WTC11 (cell line): ENCODE results near the gene PNPO. TPM values are rescaled to one million over a fixed set of nuclear protein-coding genes. Genes with fewer than 3 reads are reported as not detected.
"Not testable (repeated sequence)": the region's sequence is repeated elsewhere in the genome, so short reads cannot be mapped to it uniquely, and the experiment has no call there.

Experiments used
- ATAC-seq: fragments of 200-7000 bp; cut with Tn5 transposase; 2 replicates; pipeline ENCODE4 v1.10.0; 2021; ENCODE audit warnings: mild to moderate bottlenecking, moderate library complexity
- CTCF ChIA-PET: fragments of 300-600 bp; sonication (Branson Sonifier 250); formaldehyde crosslinking; loops from one replicate; lab custom pipeline; 2021; ENCODE audit warnings: antibody characterized with exemption; lab: Charles Lee
- POLR2A ChIA-PET: fragments of 350-600 bp; sonication (Branson Sonifier 250); formaldehyde crosslinking; loops from one replicate; lab custom pipeline; 2021; ENCODE audit warnings: antibody characterized with exemption; lab: Charles Lee
- DNase-seq: peaks from one replicate; pipeline ENCODE4 v3.0.0; 2021; ENCODE audit warnings: low spot score
- H3K27ac Mint-ChIP-seq: 2 replicates; pipeline ENCODE4 v1.8.0; 2021; ENCODE audit warnings: mixed read lengths
- H3K27me3 Mint-ChIP-seq: 2 replicates; pipeline ENCODE4 v1.8.0; 2021; ENCODE audit warnings: low read depth, mild to moderate bottlenecking, moderate library complexity, mixed read lengths
- H3K36me3 Mint-ChIP-seq: 2 replicates; pipeline ENCODE4 v1.8.0; 2021; ENCODE audit warnings: mixed read lengths
- H3K4me1 Mint-ChIP-seq: 2 replicates; pipeline ENCODE4 v1.8.0; 2022; ENCODE audit warnings: mixed read lengths
- H3K4me3 Mint-ChIP-seq: 2 replicates; pipeline ENCODE4 v1.8.0; 2021; ENCODE audit warnings: mild to moderate bottlenecking, moderate library complexity, mixed read lengths
- H3K9me3 Mint-ChIP-seq: 2 replicates; pipeline ENCODE4 v1.8.0; 2021; ENCODE audit warnings: mixed read lengths
- ESRRA ChIP-seq: sonication (generic); formaldehyde crosslinking; IDR thresholded peaks from 2 replicates; pipeline ENCODE4 v1.8.1; 2022; ENCODE audit warnings: mild to moderate bottlenecking, missing genetic modification reagents, borderline replicate concordance
- FOXP1 ChIP-seq: sonication (generic); formaldehyde crosslinking; IDR thresholded peaks from 2 replicates; pipeline ENCODE4 v1.8.0; 2022; ENCODE audit warnings: missing genetic modification reagents, mild to moderate bottlenecking, moderate library complexity, borderline replicate concordance
- GABPB1 ChIP-seq: sonication (generic); formaldehyde crosslinking; IDR thresholded peaks from 2 replicates; pipeline ENCODE4 v1.8.1; 2023; ENCODE audit warnings: mild to moderate bottlenecking, missing genetic modification reagents
- JUN ChIP-seq: sonication (generic); formaldehyde crosslinking; IDR thresholded peaks from 2 replicates; pipeline ENCODE4 v1.8.0; 2023; ENCODE audit warnings: mild to moderate bottlenecking, missing genetic modification reagents
- KAT7 ChIP-seq: sonication (generic); formaldehyde crosslinking; IDR thresholded peaks from 2 replicates; pipeline ENCODE4 v1.8.1; 2023; ENCODE audit warnings: missing genetic modification reagents, mild to moderate bottlenecking, borderline replicate concordance
- NR1H2 ChIP-seq: sonication (generic); formaldehyde crosslinking; IDR thresholded peaks from 2 replicates; pipeline ENCODE4 v1.9.0; 2021; ENCODE audit warnings: mild to moderate bottlenecking, moderate library complexity, missing genetic modification reagents
- RELA ChIP-seq: sonication (generic); formaldehyde crosslinking; IDR thresholded peaks from 2 replicates; pipeline ENCODE4 v1.8.1; 2022; ENCODE audit warnings: missing genetic modification reagents, mild to moderate bottlenecking, borderline replicate concordance
- SMAD4 ChIP-seq: sonication (generic); formaldehyde crosslinking; IDR thresholded peaks from 2 replicates; pipeline ENCODE4 v1.8.0; 2022; ENCODE audit warnings: mild to moderate bottlenecking, missing genetic modification reagents
- SOX15 ChIP-seq: fragments of 250-450 bp; sonication (Bioruptor Pico); IDR thresholded peaks from 2 replicates; pipeline ENCODE4 v1.9.0; 2021; ENCODE audit warnings: mild to moderate bottlenecking
- ZNF138 ChIP-seq: sonication (generic); formaldehyde crosslinking; conservative IDR thresholded peaks from 2 replicates; pipeline ENCODE4 v1.8.1; 2022; ENCODE audit warnings: mild to moderate bottlenecking, moderate library complexity, missing genetic modification reagents
- ZNF423 ChIP-seq: fragments of 250-450 bp; sonication (Bioruptor Pico); IDR thresholded peaks from 2 replicates; pipeline ENCODE4 v2.1.2; 2022; ENCODE audit warnings: mild to moderate bottlenecking, moderate library complexity
- total RNA-seq: library from RNA; stranded (reverse); gene quantifications from 3 replicates; pipeline ENCODE4 v1.2.3, GENCODE V29; 2021
- TF ChIP-seq, protein P1 (sequence below): sonication (generic); formaldehyde crosslinking; IDR thresholded peaks from 2 replicates; pipeline ENCODE4 v1.8.1; 2023; ENCODE audit warnings: mild to moderate bottlenecking, missing genetic modification reagents, moderate library complexity
- TF ChIP-seq, protein P2 (sequence below): fragments of 250-450 bp; sonication (Bioruptor Pico); IDR thresholded peaks from 2 replicates; pipeline ENCODE4 v1.9.0; 2021; ENCODE audit warnings: mild to moderate bottlenecking
- TF ChIP-seq, protein P3 (sequence below): sonication (generic); formaldehyde crosslinking; IDR thresholded peaks from 2 replicates; pipeline ENCODE4 v1.8.1; 2022; ENCODE audit warnings: mild to moderate bottlenecking, moderate library complexity, missing genetic modification reagents
- TF ChIP-seq, protein P4 (sequence below): sonication (generic); formaldehyde crosslinking; IDR thresholded peaks from 2 replicates; pipeline ENCODE4 v1.8.0; 2023; ENCODE audit warnings: missing genetic modification reagents
- TF ChIP-seq, protein P5 (sequence below): fragments of 250-450 bp; sonication (Bioruptor Pico); IDR thresholded peaks from 2 replicates; pipeline ENCODE4 v1.9.0; 2021; ENCODE audit warnings: moderate library complexity, mild to moderate bottlenecking, inconsistent platforms, borderline replicate concordance
- TF ChIP-seq, protein P6 (sequence below): sonication (generic); formaldehyde crosslinking; conservative IDR thresholded peaks from 2 replicates; pipeline ENCODE4 v1.8.1; 2023; ENCODE audit warnings: mild to moderate bottlenecking, low read depth, missing genetic modification reagents, moderate library complexity
- TF ChIP-seq, protein P7 (sequence below): sonication (generic); formaldehyde crosslinking; IDR thresholded peaks from 2 replicates; pipeline ENCODE4 v1.8.1; 2023; ENCODE audit warnings: mild to moderate bottlenecking, moderate library complexity, missing genetic modification reagents

PNPO gene
- total RNA-seq, 1 experiment from 2014 or later: 12.2 TPM

DNA sequence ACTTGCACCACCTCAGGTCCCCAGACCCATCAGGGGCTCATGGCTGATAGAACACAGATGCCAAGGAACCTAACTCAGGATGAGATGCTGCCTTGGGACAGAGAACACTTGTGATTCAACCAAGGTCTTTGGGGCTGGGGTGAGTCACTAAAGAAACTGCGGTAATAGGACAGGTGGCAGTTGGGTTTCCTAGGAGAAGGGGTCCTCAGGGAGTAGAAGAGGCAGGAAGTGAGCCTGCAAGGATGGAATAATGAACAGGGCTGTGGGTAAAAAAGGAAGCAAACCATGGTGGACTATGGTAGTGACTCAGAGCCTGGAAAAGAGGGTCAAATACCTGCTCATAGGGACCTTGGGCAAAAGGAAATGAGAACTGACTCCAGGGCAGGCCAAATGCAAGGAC lies 6.5 kb upstream of the PNPO start:
- CTCF ChIA-PET: interaction anchor here (1.0 kb wide), 1 partner anchor 12 kb away, joined by 3 read pairs; no protein-coding TSS in a partner anchor
- no peak overlapping the region for H3K4me3 Mint-ChIP-seq
- DNase-seq: no peak
- H3K27me3 Mint-ChIP-seq: peaks cover 10% of the 10 kb centered on the region
- H3K27ac Mint-ChIP-seq: no peak overlapping the region
- TF ChIP-seq ZNF138 (CRISPR knock-in tag): no peak
- TF ChIP-seq ZNF423 (CRISPR knock-in tag): no peak
- no peak for TF ChIP-seq NR1H2 (CRISPR knock-in tag)
- TF ChIP-seq, protein P1, sequence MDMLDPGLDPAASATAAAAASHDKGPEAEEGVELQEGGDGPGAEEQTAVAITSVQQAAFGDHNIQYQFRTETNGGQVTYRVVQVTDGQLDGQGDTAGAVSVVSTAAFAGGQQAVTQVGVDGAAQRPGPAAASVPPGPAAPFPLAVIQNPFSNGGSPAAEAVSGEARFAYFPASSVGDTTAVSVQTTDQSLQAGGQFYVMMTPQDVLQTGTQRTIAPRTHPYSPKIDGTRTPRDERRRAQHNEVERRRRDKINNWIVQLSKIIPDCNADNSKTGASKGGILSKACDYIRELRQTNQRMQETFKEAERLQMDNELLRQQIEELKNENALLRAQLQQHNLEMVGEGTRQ (CRISPR knock-in tag): no peak
- no peak for TF ChIP-seq JUN (CRISPR knock-in tag)
- no peak for TF ChIP-seq SMAD4 (CRISPR knock-in tag)
- no peak for TF ChIP-seq ESRRA (CRISPR knock-in tag)
- TF ChIP-seq, protein P2, sequence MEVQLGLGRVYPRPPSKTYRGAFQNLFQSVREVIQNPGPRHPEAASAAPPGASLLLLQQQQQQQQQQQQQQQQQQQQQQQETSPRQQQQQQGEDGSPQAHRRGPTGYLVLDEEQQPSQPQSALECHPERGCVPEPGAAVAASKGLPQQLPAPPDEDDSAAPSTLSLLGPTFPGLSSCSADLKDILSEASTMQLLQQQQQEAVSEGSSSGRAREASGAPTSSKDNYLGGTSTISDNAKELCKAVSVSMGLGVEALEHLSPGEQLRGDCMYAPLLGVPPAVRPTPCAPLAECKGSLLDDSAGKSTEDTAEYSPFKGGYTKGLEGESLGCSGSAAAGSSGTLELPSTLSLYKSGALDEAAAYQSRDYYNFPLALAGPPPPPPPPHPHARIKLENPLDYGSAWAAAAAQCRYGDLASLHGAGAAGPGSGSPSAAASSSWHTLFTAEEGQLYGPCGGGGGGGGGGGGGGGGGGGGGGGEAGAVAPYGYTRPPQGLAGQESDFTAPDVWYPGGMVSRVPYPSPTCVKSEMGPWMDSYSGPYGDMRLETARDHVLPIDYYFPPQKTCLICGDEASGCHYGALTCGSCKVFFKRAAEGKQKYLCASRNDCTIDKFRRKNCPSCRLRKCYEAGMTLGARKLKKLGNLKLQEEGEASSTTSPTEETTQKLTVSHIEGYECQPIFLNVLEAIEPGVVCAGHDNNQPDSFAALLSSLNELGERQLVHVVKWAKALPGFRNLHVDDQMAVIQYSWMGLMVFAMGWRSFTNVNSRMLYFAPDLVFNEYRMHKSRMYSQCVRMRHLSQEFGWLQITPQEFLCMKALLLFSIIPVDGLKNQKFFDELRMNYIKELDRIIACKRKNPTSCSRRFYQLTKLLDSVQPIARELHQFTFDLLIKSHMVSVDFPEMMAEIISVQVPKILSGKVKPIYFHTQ (CRISPR knock-in tag): no peak
- TF ChIP-seq, protein P3, sequence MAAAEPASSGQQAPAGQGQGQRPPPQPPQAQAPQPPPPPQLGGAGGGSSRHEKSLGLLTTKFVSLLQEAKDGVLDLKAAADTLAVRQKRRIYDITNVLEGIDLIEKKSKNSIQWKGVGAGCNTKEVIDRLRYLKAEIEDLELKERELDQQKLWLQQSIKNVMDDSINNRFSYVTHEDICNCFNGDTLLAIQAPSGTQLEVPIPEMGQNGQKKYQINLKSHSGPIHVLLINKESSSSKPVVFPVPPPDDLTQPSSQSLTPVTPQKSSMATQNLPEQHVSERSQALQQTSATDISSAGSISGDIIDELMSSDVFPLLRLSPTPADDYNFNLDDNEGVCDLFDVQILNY (CRISPR knock-in tag): no peak
- no peak for TF ChIP-seq FOXP1 (CRISPR knock-in tag)
- no peak for TF ChIP-seq KAT7 (CRISPR knock-in tag)
- TF ChIP-seq, protein P4, sequence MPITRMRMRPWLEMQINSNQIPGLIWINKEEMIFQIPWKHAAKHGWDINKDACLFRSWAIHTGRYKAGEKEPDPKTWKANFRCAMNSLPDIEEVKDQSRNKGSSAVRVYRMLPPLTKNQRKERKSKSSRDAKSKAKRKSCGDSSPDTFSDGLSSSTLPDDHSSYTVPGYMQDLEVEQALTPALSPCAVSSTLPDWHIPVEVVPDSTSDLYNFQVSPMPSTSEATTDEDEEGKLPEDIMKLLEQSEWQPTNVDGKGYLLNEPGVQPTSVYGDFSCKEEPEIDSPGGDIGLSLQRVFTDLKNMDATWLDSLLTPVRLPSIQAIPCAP (CRISPR knock-in tag): no peak
- TF ChIP-seq, protein P5, sequence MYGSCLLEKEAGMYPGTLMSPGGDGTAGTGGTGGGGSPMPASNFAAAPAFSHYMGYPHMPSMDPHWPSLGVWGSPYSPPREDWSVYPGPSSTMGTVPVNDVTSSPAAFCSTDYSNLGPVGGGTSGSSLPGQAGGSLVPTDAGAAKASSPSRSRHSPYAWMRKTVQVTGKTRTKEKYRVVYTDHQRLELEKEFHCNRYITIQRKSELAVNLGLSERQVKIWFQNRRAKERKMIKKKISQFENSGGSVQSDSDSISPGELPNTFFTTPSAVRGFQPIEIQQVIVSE (CRISPR knock-in tag): no peak
- TF ChIP-seq, protein P6, sequence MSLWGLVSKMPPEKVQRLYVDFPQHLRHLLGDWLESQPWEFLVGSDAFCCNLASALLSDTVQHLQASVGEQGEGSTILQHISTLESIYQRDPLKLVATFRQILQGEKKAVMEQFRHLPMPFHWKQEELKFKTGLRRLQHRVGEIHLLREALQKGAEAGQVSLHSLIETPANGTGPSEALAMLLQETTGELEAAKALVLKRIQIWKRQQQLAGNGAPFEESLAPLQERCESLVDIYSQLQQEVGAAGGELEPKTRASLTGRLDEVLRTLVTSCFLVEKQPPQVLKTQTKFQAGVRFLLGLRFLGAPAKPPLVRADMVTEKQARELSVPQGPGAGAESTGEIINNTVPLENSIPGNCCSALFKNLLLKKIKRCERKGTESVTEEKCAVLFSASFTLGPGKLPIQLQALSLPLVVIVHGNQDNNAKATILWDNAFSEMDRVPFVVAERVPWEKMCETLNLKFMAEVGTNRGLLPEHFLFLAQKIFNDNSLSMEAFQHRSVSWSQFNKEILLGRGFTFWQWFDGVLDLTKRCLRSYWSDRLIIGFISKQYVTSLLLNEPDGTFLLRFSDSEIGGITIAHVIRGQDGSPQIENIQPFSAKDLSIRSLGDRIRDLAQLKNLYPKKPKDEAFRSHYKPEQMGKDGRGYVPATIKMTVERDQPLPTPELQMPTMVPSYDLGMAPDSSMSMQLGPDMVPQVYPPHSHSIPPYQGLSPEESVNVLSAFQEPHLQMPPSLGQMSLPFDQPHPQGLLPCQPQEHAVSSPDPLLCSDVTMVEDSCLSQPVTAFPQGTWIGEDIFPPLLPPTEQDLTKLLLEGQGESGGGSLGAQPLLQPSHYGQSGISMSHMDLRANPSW (CRISPR knock-in tag): no peak
- TF ChIP-seq, protein P7, sequence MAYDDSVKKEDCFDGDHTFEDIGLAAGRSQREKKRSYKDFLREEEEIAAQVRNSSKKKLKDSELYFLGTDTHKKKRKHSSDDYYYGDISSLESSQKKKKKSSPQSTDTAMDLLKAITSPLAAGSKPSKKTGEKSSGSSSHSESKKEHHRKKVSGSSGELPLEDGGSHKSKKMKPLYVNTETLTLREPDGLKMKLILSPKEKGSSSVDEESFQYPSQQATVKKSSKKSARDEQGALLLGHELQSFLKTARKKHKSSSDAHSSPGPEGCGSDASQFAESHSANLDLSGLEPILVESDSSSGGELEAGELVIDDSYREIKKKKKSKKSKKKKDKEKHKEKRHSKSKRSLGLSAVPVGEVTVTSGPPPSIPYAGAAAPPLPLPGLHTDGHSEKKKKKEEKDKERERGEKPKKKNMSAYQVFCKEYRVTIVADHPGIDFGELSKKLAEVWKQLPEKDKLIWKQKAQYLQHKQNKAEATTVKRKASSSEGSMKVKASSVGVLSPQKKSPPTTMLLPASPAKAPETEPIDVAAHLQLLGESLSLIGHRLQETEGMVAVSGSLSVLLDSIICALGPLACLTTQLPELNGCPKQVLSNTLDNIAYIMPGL: no peak
- no peak for TF ChIP-seq SOX15 (CRISPR knock-in tag)
- no peak for TF ChIP-seq GABPB1
- TF ChIP-seq RELA (CRISPR knock-in tag): no peak
- TF ChIP-seq, all 79 proteins: peak for 0
- Mint-ChIP-seq H3K4me1 (no peaks in the 10 kb centered on the region), H3K36me3 (no peaks in the 10 kb centered on the region), H3K9me3 (no peaks in the 10 kb centered on the region)
- no peak for ATAC-seq
- POLR2A ChIA-PET: no interaction called here

DNA sequence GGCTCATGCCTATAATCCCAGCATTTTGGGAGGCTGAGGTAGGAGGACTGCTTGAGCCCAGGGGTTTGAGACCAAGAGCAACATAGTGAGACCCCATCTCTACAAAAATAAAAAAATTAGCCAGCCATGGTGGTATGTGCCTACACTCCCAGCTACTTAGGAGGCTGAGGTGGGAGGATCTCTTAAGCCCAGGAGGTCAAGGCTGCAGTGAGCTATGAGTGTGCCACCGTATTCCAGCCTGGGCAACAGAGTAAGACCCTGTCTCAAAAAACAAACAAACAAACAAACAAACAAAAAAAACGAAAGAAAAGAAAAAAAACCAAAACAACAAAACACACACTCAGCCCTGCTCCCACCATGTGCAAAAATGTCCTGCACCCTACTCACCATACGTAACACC lies 5.9 kb upstream of the PNPO start:
- CTCF ChIA-PET: interaction anchor here (1.0 to 1.3 kb wide), 4 partner anchors 11 to 94 kb away, joined by 3 to 5 read pairs (median 4); no protein-coding TSS in a partner anchor
- POLR2A ChIA-PET, H3K36me3 Mint-ChIP-seq, ATAC-seq, H3K4me3 Mint-ChIP-seq, H3K27ac Mint-ChIP-seq, DNase-seq, H3K4me1 Mint-ChIP-seq, H3K9me3 Mint-ChIP-seq: not testable (repeated sequence)
- peaks cover 16% of the 10 kb centered on the region for H3K27me3 Mint-ChIP-seq
